Endothelial cell of umbilical vein (primary cell): Measurements from ENCODE around the gene CRISPLD2. TPM values are rescaled to one million over a fixed set of nuclear protein-coding genes. Genes with fewer than 3 reads are reported as not detected.

Experiments
- BruUV-seq: library from RNA; stranded (reverse); fragments of 400-500 nt; replicated peaks from 2 replicates; lab custom pipeline; 2021; lab: Mats Ljungman, UMichigan
- CTCF ChIA-PET: fragments of 300-600, 350-600 bp; sonication (Branson Sonifier 250); formaldehyde crosslinking; loops from one replicate; lab custom pipeline; 2021; ENCODE audit warnings: antibody characterized with exemption, inconsistent platforms; lab: Charles Lee
- POLR2A ChIA-PET: fragments of 300-600, 350-600 bp; sonication (Branson Sonifier 250); formaldehyde crosslinking; loops from one replicate; lab custom pipeline; 2021; ENCODE audit warnings: antibody characterized with exemption, inconsistent platforms; lab: Charles Lee
- DNase-seq: peaks from one replicate; pipeline ENCODE4 v3.0.0-alpha.2; 2011; ENCODE audit warnings: low read depth, low spot score
- FAIRE-seq: peaks from 2 replicates; lab custom pipeline; 2011; peaks lifted over from hg19 to GRCh38; lab: Jason Lieb, UNC
- H2AFZ ChIP-seq: 2 replicates; pipeline ENCODE4 v1.6.0; 2012; ENCODE audit warnings: low read depth, low read length, control low read depth, inconsistent platforms
- H3K27ac ChIP-seq: 2 replicates; pipeline ENCODE4 v1.5.1; 2011; ENCODE audit warnings: low read depth, mild to moderate bottlenecking, control low read depth, low read length, moderate library complexity; ENCODE audit not compliant: insufficient read depth
- H3K27me3 ChIP-seq, 2 experiments: 2 replicates each; pipeline versions ENCODE4 v1.6.0 to v1.6.1; 2011; ENCODE audit warnings: low read length in 2 of 2, mixed read lengths in 1 of 2; ENCODE audit not compliant: control insufficient read depth in 2 of 2, insufficient read depth in 2 of 2
- H3K36me3 ChIP-seq, 2 experiments: 2 replicates in 1 of 2; 3 replicates in 1 of 2; pipeline ENCODE4 v1.5.1; 2011; ENCODE audit warnings: low read length in 2 of 2, mild to moderate bottlenecking in 1 of 2, moderate library complexity in 1 of 2; ENCODE audit not compliant: control insufficient read depth in 2 of 2, insufficient read depth in 2 of 2; ENCODE audit errors: extremely low read depth in 1 of 2
- H3K4me1 ChIP-seq: 3 replicates; pipeline ENCODE4 v1.5.1; 2011; ENCODE audit warnings: mild to moderate bottlenecking, low read length; ENCODE audit not compliant: control insufficient read depth, insufficient read depth; ENCODE audit errors: extremely low read depth
- H3K4me2 ChIP-seq: 2 replicates; pipeline ENCODE4 v1.6.1; 2011; ENCODE audit warnings: low read length, control low read depth, mixed read lengths; ENCODE audit not compliant: insufficient read depth
- H3K4me3 ChIP-seq, 3 experiments: fragments of 200-600 bp in 1 of 3; sonication (generic), shearing (Covaris generic) in 1 of 3; replicated peaks in 1 of 3; 2 replicates each; pipeline ENCODE4 v1.5.1; 2011 to 2016; ENCODE audit warnings: control low read depth in 3 of 3, low read length in 3 of 3, mild to moderate bottlenecking in 2 of 3, inconsistent platforms in 1 of 3, low read depth in 1 of 3, moderate library complexity in 1 of 3; ENCODE audit not compliant: insufficient read depth in 1 of 3
- H3K79me2 ChIP-seq: 2 replicates; pipeline ENCODE4 v1.6.0; 2012; ENCODE audit warnings: low read length, inconsistent platforms; ENCODE audit not compliant: control insufficient read depth, insufficient read depth
- H3K9ac ChIP-seq: replicated peaks from 2 replicates; pipeline ENCODE3; 2011; ENCODE audit warnings: low read length, control low read depth; ENCODE audit not compliant: insufficient read depth; ENCODE audit errors: extremely low read depth
- H3K9me1 ChIP-seq: replicated peaks from 3 replicates; pipeline ENCODE4 v1.6.0; 2011; ENCODE audit warnings: mild to moderate bottlenecking, low read length; ENCODE audit not compliant: control insufficient read depth, insufficient read depth; ENCODE audit errors: extremely low read depth
- H3K9me3 ChIP-seq: replicated peaks from 2 replicates; pipeline ENCODE4 v1.5.1; 2012; ENCODE audit warnings: low read length, inconsistent platforms; ENCODE audit not compliant: control insufficient read depth, insufficient read depth
- H4K20me1 ChIP-seq: replicated peaks from 2 replicates; pipeline ENCODE3; 2011; ENCODE audit warnings: mild to moderate bottlenecking, low read length; ENCODE audit not compliant: control insufficient read depth, insufficient read depth; ENCODE audit errors: extremely low read depth
- CTCF ChIP-seq, 2 donors: IDR thresholded peaks; 1 replicate in 1 of 2; 2 replicates in 1 of 2; pipeline ENCODE4 v1.5.1; 2011; ENCODE audit warnings: low read length in 2 of 2, mild to moderate bottlenecking in 2 of 2, moderate library complexity in 2 of 2, control low read depth in 1 of 2, inconsistent platforms in 1 of 2, low read depth in 1 of 2; ENCODE audit not compliant: insufficient read depth in 1 of 2; ENCODE audit errors: extremely low read depth in 1 of 2
- EZH2 ChIP-seq: IDR thresholded peaks from 2 replicates; pipeline ENCODE4 v1.6.1; 2012; ENCODE audit warnings: borderline replicate concordance, low read depth, mild to moderate bottlenecking, moderate library complexity, low read length, inconsistent platforms; ENCODE audit not compliant: severe bottlenecking
- FOS ChIP-seq: IDR thresholded peaks from 2 replicates; pipeline ENCODE4 v1.6.1; 2011; ENCODE audit warnings: mild to moderate bottlenecking, low read length, moderate library complexity, borderline replicate concordance; ENCODE audit not compliant: insufficient read depth
- GATA2 ChIP-seq: IDR thresholded peaks from 2 replicates; pipeline ENCODE4 v1.7.0; 2011; ENCODE audit warnings: low read depth, mild to moderate bottlenecking, moderate library complexity, mixed read lengths, low read length; ENCODE audit not compliant: insufficient read length, insufficient read depth
- JUN ChIP-seq: IDR thresholded peaks from 2 replicates; pipeline ENCODE4 v1.6.1; 2011; ENCODE audit warnings: borderline replicate concordance, low read depth; ENCODE audit not compliant: insufficient read length, insufficient read depth
- MAX ChIP-seq: IDR thresholded peaks from 2 replicates; pipeline ENCODE4 v1.6.1; 2011; ENCODE audit not compliant: insufficient read depth, insufficient read length
- MYC ChIP-seq: IDR thresholded peaks from one replicate; pipeline ENCODE4 v1.6.1; 2011; ENCODE audit warnings: mild to moderate bottlenecking, low read depth, low read length
- POLR2A ChIP-seq: IDR thresholded peaks from 2 replicates; pipeline ENCODE4 v1.6.1; 2012; ENCODE audit warnings: low read depth, mild to moderate bottlenecking, control low read depth, low read length
- POLR2AphosphoS5 ChIP-seq: IDR thresholded peaks from 2 replicates; pipeline ENCODE4 v1.6.1; 2012; ENCODE audit warnings: low read depth, mild to moderate bottlenecking, control low read depth, low read length, moderate library complexity; ENCODE audit not compliant: insufficient read depth
- dilution Hi-C: fragments of 300-500 bp; cut with MboI; formaldehyde crosslinking; loops from one replicate; pipeline ENCODE4 v1.15.0; 2019; ENCODE audit warnings: low sequenced_read_pairs; ENCODE audit not compliant: extremely low pct_ligation_motif_present
- intact Hi-C: fragments of 100-400 bp; cut with micrococcal nuclease; formaldehyde crosslinking; loops from one replicate; pipeline ENCODE4 v1.10.0; 2022
- polyA plus RNA-seq, 4 experiments: library from polyadenylated mRNA; depleted of rRNA in 3 of 4; stranded (reverse) in 3 of 4; unstranded in 1 of 4; fragments of >200 nt; gene quantifications; 2 replicates each; pipeline versions ENCODE4 v1.2.1 to v1.2.3, GENCODE V29; 2011 to 2012; ENCODE audit warnings: missing spikeins in 1 of 4
- total RNA-seq: library from RNA; stranded (reverse); gene quantifications from 2 replicates; pipeline ENCODE4 v1.2.3, GENCODE V29; 2021

CRISPLD2 gene
- total and polyA plus RNA-seq, 2 donors (not counting 3 experiments of a cell fraction or from before 2014, with no cell fraction given), result 0.14 to 0.73 TPM

GRCh38 chr16:84919708-84920107 lies 99.9 kb downstream of the CRISPLD2 start:
- DNase-seq, result no peak
- H4K20me1 ChIP-seq, result no peaks in the 10 kb centered on the region
- no peak overlapping the region for H3K4me2 ChIP-seq
- TF ChIP-seq MAX, result no peak
- TF ChIP-seq GATA2, result no peak
- no peak for TF ChIP-seq POLR2A
- no peak for TF ChIP-seq CTCF (IDR thresholded peaks at IDR 0.05; ENCODE audit: extremely low read depth in 1 of 2, insufficient read depth in 1 of 2, low read depth in 1 of 2, low read length in 2 of 2)
- TF ChIP-seq POLR2AphosphoS5, result no peak
- no peak for TF ChIP-seq FOS
- TF ChIP-seq EZH2, result no peak
- TF ChIP-seq MYC, result no peak
- TF ChIP-seq JUN, result no peak
- H3K27ac ChIP-seq, result no peak overlapping the region
- no peaks in the 10 kb centered on the region for H3K4me1 ChIP-seq
- H3K36me3 ChIP-seq, result no peaks in the 10 kb centered on the region
- no TSS peak for BruUV-seq
- intact Hi-C loops (no loop called here), dilution Hi-C loops (no loop called here)
- no peak overlapping the region for H2AFZ ChIP-seq
- ChIA-PET POLR2A (no interaction called here), CTCF (interaction anchor here (0.7 to 1.7 kb wide), 6 partner anchors 8 to 181 kb away, joined by 3 to 7 read pairs (median 3); no protein-coding TSS in a partner anchor)
- no peak overlapping the region for H3K9ac ChIP-seq
- H3K79me2 ChIP-seq, result no peaks in the 10 kb centered on the region
- no peaks in the 10 kb centered on the region for H3K9me3 ChIP-seq
- H3K27me3 ChIP-seq, result peaks cover 8 to 15% of the 10 kb centered on the region in 2 experiments
- H3K9me1 ChIP-seq, result no peaks in the 10 kb centered on the region
- FAIRE-seq, result no peak
- H3K4me3 ChIP-seq, result no peak overlapping the region
